ENCODE measurements around the gene CYBRD1. TPM values are rescaled to one million over a fixed set of nuclear protein-coding genes. Genes with fewer than 3 reads are reported as not detected.

CYBRD1 gene
- polyA plus RNA-seq, 1 experiment = 157 TPM

DNA sequence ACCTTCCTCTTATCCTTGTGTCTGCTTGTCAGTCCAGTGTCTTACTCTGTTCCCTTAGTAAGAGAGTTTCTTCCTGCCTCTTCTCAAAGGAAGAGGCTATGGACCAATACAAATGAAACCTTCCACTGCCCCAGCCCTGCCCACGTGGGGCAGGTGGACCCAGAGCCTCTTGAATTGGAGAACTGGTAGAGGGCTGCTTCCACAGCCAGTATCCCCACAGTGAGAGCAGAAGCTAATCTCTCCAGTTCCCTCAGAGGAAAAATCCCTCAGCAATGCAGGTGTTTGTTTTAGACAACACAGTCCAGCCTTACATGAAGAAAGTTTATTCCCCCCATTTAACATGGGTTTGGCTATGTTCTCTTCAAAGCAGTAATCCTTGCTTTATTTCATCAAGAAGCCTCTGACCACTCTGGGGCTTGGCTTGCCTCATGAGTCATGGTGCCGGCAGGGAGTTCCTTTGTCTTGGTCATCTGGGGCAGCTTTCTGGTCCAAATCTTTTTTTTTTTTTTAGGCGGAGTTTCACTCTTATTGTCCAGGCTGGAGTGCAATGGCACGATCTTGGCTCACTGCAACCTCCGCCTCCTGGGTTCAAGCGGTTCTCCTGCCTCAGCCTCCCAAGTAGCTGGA is 6.5 kb upstream of the CYBRD1 start:
- Histone ChIP-seq H3K27me3 (ENCODE audit: control insufficient read depth, insufficient read depth, low read length) (no peaks in the 10 kb centered on the region), H3K4me3 (ENCODE audit: low read depth, low read length) (no peak overlapping the region), H3K27ac (ENCODE audit: low read depth, low read length) (no peak overlapping the region), H3K9me3 (ENCODE audit: control insufficient read depth, insufficient read depth, low read length) (no peaks in the 10 kb centered on the region)
- POLR2A ChIA-PET = no interaction called here
- TF ChIP-seq, protein P1, sequence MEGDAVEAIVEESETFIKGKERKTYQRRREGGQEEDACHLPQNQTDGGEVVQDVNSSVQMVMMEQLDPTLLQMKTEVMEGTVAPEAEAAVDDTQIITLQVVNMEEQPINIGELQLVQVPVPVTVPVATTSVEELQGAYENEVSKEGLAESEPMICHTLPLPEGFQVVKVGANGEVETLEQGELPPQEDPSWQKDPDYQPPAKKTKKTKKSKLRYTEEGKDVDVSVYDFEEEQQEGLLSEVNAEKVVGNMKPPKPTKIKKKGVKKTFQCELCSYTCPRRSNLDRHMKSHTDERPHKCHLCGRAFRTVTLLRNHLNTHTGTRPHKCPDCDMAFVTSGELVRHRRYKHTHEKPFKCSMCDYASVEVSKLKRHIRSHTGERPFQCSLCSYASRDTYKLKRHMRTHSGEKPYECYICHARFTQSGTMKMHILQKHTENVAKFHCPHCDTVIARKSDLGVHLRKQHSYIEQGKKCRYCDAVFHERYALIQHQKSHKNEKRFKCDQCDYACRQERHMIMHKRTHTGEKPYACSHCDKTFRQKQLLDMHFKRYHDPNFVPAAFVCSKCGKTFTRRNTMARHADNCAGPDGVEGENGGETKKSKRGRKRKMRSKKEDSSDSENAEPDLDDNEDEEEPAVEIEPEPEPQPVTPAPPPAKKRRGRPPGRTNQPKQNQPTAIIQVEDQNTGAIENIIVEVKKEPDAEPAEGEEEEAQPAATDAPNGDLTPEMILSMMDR (IDR thresholded peaks at IDR 0.05; ENCODE audit: low read depth, low read length) = no peak
- CTCF ChIA-PET = no interaction called here
- no peak for DNase-seq (ENCODE audit: low read depth, low spot score)

DNA sequence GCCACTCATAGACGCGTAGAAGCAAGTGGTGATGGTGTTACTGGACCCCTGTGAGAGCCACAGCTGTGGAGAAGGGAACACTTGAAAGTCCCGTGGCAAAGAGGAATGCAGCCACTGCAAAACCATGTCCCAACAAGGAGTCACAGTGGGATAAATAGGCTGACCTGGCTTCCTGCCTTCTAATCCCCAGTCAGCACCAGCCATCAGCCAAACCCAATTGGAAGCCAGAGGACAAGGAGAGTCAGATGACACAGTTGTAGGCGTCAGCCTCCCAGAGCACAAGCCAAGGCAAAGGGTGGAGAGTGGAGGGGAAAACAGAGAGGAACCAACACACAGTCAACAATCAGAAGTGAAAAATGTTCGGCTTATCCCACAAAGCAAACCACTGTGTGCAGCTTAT is 5.5 kb upstream of the CYBRD1 start:
- DNase-seq (ENCODE audit: low read depth, low spot score) = no peak
- CTCF ChIA-PET = no interaction called here
- POLR2A ChIA-PET = no interaction called here
- TF ChIP-seq, protein P1 (IDR thresholded peaks at IDR 0.05; ENCODE audit: low read depth, low read length) = no peak
- Histone ChIP-seq H3K27me3 (ENCODE audit: control insufficient read depth, insufficient read depth, low read length) (no peaks in the 10 kb centered on the region), H3K4me3 (ENCODE audit: low read depth, low read length) (no peak overlapping the region), H3K27ac (ENCODE audit: low read depth, low read length) (no peak overlapping the region), H3K9me3 (ENCODE audit: control insufficient read depth, insufficient read depth, low read length) (no peaks in the 10 kb centered on the region)

DNA sequence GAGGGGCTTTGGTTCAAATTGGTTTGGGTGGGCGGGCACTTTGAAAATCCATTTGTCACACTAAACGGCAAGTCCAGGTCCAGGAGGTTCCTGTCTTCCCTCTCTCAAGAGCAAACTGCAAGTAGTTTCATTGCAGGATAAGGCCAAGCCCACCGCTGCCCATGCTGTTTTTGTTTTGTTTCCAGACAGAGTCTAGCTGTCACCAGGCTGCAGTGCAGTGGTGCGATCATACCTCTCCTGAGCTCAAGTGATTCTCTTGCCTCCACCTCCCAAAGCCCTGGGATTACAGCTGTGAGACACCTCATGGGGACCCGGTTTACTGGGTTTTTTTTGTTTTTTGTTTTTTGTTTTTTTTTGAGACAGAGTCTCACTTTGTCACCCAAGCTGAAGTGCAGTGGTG is 1.8 kb upstream of the CYBRD1 start:
- ChIA-PET CTCF (interaction anchor here (0.8 kb wide), 1 partner anchor 945 kb away, joined by 3 read pairs; no protein-coding TSS in a partner anchor), POLR2A (no interaction called here)
- TF ChIP-seq, protein P1 (IDR thresholded peaks at IDR 0.05; ENCODE audit: low read depth, low read length) = no peak
- H3K4me3 ChIP-seq (ENCODE audit: low read depth, low read length) = no peak overlapping the region
- H3K9me3 ChIP-seq (ENCODE audit: control insufficient read depth, insufficient read depth, low read length) = no peaks in the 10 kb centered on the region; the same call in 1 of the 2 replicates
- DNase-seq (ENCODE audit: low read depth, low spot score) = no peak
- no peaks in the 10 kb centered on the region for H3K27me3 ChIP-seq (ENCODE audit: control insufficient read depth, insufficient read depth, low read length)
- H3K27ac ChIP-seq (ENCODE audit: low read depth, low read length) = no peak overlapping the region

DNA sequence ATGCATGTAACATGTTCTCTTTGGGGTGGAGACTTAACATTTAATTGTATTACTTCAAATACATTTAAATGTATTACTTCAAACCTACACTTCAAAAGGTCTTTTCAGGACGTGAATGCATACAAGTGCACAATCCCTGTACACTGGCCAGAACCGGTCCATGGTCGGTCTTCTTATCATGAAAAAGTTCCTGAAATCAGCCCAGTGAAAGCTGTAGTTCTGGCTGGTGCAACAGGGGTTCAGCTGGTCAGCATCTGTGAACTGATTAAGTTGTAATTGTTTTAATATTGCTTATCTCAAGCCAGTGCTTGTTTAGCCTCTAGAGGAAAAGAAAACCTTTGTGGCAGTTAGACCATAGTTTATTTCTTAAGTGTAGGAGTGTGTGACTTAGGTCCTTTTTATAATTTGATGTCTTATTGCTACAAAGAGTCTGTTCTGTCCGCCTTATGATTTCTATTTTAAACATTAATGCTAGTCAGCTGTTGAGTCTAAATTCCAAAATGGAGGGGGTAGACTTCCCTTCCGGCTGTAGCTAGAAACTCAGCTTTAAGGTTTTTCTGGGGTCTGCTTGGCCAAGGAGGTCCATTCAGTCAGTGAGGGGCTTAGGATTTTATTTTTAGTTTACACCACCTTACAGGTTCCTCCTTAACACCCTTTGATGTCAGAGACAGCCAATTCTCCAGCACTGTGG is 768 bp upstream of the CYBRD1 start:
- TF ChIP-seq, protein P1 (IDR thresholded peaks at IDR 0.05; ENCODE audit: low read depth, low read length) = no peak
- CTCF ChIA-PET = interaction anchor here (0.9 kb wide), 1 partner anchor 9 kb away, joined by 3 read pairs; no protein-coding TSS in a partner anchor
- Histone ChIP-seq H3K9me3 (ENCODE audit: control insufficient read depth, insufficient read depth, low read length) (no peaks in the 10 kb centered on the region; the same call in 1 of the 2 replicates), H3K4me3 (ENCODE audit: low read depth, low read length) (peak overlapping the region; percentile 83), H3K27ac (ENCODE audit: low read depth, low read length) (peak overlapping the region; percentile 88), H3K27me3 (ENCODE audit: control insufficient read depth, insufficient read depth, low read length) (no peaks in the 10 kb centered on the region)
- no peak for DNase-seq (ENCODE audit: low read depth, low spot score)
- POLR2A ChIA-PET = interaction anchor here (0.6 to 2.4 kb wide), 3 partner anchors 10 to 166 kb away, joined by 5 to 17 read pairs (median 6); partner anchors contain the start of gene DYNC1I2

DNA sequence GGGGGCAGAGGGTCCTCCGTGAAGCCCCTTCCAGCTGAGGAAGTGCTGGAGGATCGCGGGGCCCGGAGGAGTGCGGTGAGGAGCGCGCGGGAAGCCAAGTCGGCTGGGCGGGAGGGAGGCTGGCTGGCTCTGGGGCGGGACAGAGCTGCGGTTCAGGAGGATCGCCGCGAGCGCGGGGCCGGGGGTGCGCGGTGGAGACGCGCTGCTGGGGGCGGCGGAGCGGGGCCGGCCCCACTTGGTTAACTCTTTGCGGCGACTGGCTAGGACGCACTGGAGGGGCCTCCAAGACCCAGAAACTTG is 464 bp downstream of the CYBRD1 start:
- no peaks in the 10 kb centered on the region for H3K27me3 ChIP-seq (ENCODE audit: control insufficient read depth, insufficient read depth, low read length)
- ChIA-PET CTCF (no interaction called here), POLR2A (interaction anchor here (0.8 to 2.4 kb wide), 2 partner anchors 9 to 17 kb away, joined by 3 to 17 read pairs; no protein-coding TSS in a partner anchor)
- no peaks in the 10 kb centered on the region; the same call in 1 of the 2 replicates for H3K9me3 ChIP-seq (ENCODE audit: control insufficient read depth, insufficient read depth, low read length)
- H3K27ac ChIP-seq (ENCODE audit: low read depth, low read length) = peak overlapping the region; percentile 82
- DNase-seq (ENCODE audit: low read depth, low spot score) = no peak
- H3K4me3 ChIP-seq (ENCODE audit: low read depth, low read length) = peak overlapping the region; percentile 83
- TF ChIP-seq, protein P1 (IDR thresholded peaks at IDR 0.05; ENCODE audit: low read depth, low read length) = no peak

Measured in AG04450 (cell line).